Neural cell (in vitro differentiated cells): ENCODE measurements around the gene MCFD2. TPM values are rescaled to one million over a fixed set of nuclear protein-coding genes. Genes with fewer than 3 reads are reported as not detected.

ENCODE experiments used
- H2AFZ ChIP-seq: fragments of 200-600, 300-800 bp; sonication (generic), shearing (Covaris generic); 2 replicates; pipeline ENCODE4 v1.6.0; 2014; ENCODE audit warnings: low read depth, mild to moderate bottlenecking, antibody characterized with exemption, low read length, moderate library complexity
- H3F3A ChIP-seq: fragments of 200-600 bp; shearing (Covaris generic); 2 replicates; pipeline ENCODE4 v1.6.1; 2016; ENCODE audit warnings: mild to moderate bottlenecking, moderate library complexity, mixed read lengths, antibody characterized with exemption, low read length; ENCODE audit not compliant: insufficient read depth, poor library complexity, severe bottlenecking
- H3K27ac ChIP-seq: fragments of 200-600, 300-800 bp; sonication (generic), shearing (Covaris generic); 2 replicates; pipeline ENCODE4 v1.5.1; 2014; ENCODE audit warnings: mild to moderate bottlenecking, low read length, moderate library complexity
- H3K27me3 ChIP-seq: fragments of 300-800, 200-600 bp; sonication (generic), shearing (Covaris generic); 2 replicates; pipeline ENCODE4 v1.6.0; 2014; ENCODE audit warnings: mild to moderate bottlenecking, low read depth, low read length, moderate library complexity; ENCODE audit not compliant: insufficient read depth
- H3K36me3 ChIP-seq: fragments of 300-800, 200-600 bp; sonication (generic), shearing (Covaris generic); 2 replicates; pipeline ENCODE4 v1.5.1; 2014; ENCODE audit warnings: mild to moderate bottlenecking, antibody characterized with exemption, low read length, moderate library complexity; ENCODE audit not compliant: insufficient read depth
- H3K4me2 ChIP-seq: fragments of 300-800, 200-600 bp; sonication (generic), shearing (Covaris generic); 2 replicates; pipeline ENCODE4 v1.6.0; 2014; ENCODE audit warnings: mild to moderate bottlenecking, low read length
- H3K4me3 ChIP-seq: fragments of 300-800, 200-600 bp; sonication (generic), shearing (Covaris generic); 2 replicates; pipeline ENCODE4 v1.5.1; 2014; ENCODE audit warnings: mild to moderate bottlenecking, low read length, moderate library complexity
- H3K79me2 ChIP-seq: fragments of 200-600 bp; shearing (Covaris generic); replicated peaks from 2 replicates; pipeline ENCODE4 v1.6.0; 2014; ENCODE audit warnings: mild to moderate bottlenecking, low read length, moderate library complexity; ENCODE audit not compliant: insufficient read depth
- H3K9ac ChIP-seq: fragments of 300-800, 200-600 bp; sonication (generic), shearing (Covaris generic); 2 replicates; pipeline ENCODE4 v1.6.1; 2016; ENCODE audit warnings: mild to moderate bottlenecking, low read length, mixed read lengths
- H3K9me2 ChIP-seq: fragments of 200-600 bp; shearing (Covaris generic); 2 replicates; pipeline ENCODE4 v1.6.1; 2016; ENCODE audit warnings: mild to moderate bottlenecking, low read length, mixed read lengths; ENCODE audit not compliant: insufficient read depth
- H3K9me3 ChIP-seq: fragments of 200-600, 300-800 bp; sonication (generic), shearing (Covaris generic); 2 replicates; pipeline ENCODE4 v1.6.1; 2016; ENCODE audit warnings: mild to moderate bottlenecking, mixed run types, low read length, moderate library complexity, mixed read lengths
- H4K20me1 ChIP-seq: fragments of 200-600 bp; shearing (Covaris generic); 2 replicates; pipeline ENCODE4 v1.6.1; 2016; ENCODE audit warnings: mild to moderate bottlenecking, mixed run types; ENCODE audit not compliant: insufficient read depth
- EP300 ChIP-seq: fragments of 450-650 bp; conservative IDR thresholded peaks from 2 replicates; pipeline ENCODE4 v1.6.1; 2014; ENCODE audit warnings: antibody characterized with exemption, mild to moderate bottlenecking, moderate library complexity; ENCODE audit not compliant: poor library complexity, severe bottlenecking
- EZH2 ChIP-seq: fragments of 200-600, 300-800 bp; shearing (Covaris generic), sonication (generic); IDR thresholded peaks from 2 replicates; pipeline ENCODE4 v1.6.1; 2014; ENCODE audit warnings: antibody characterized with exemption, low read length, borderline replicate concordance, mild to moderate bottlenecking; ENCODE audit not compliant: insufficient read depth, poor library complexity, severe bottlenecking
- MXI1 ChIP-seq: fragments of 450-650 bp; conservative IDR thresholded peaks from 2 replicates; pipeline ENCODE4 v1.6.1; 2014; ENCODE audit warnings: antibody characterized with exemption, mild to moderate bottlenecking; ENCODE audit not compliant: poor library complexity, severe bottlenecking
- POLR2AphosphoS5 ChIP-seq: IDR thresholded peaks from 2 replicates; pipeline ENCODE4 v1.6.1; 2012
- RAD21 ChIP-seq: fragments of 450-650 bp; conservative IDR thresholded peaks from 2 replicates; pipeline ENCODE4 v1.6.1; 2014; ENCODE audit warnings: antibody characterized with exemption, mild to moderate bottlenecking, moderate library complexity
- SMC3 ChIP-seq: fragments of 450-650 bp; conservative IDR thresholded peaks from 2 replicates; pipeline ENCODE4 v1.6.1; 2014; ENCODE audit warnings: antibody characterized with exemption, mild to moderate bottlenecking, moderate library complexity; ENCODE audit not compliant: poor library complexity
- TAF1 ChIP-seq: IDR thresholded peaks from 2 replicates; pipeline ENCODE4 v1.6.1; 2012; ENCODE audit warnings: low read depth
- polyA plus RNA-seq: library from polyadenylated mRNA; depleted of rRNA; stranded (reverse); fragments of >200 nt; gene quantifications from 2 replicates; pipeline ENCODE4 v1.2.3, GENCODE V29; 2014
- TF ChIP-seq, protein P1 (sequence below): IDR thresholded peaks from 2 replicates; pipeline ENCODE4 v1.6.1; 2012; ENCODE audit warnings: borderline replicate concordance
- TF ChIP-seq, protein P2 (sequence below): fragments of 450-650 bp; IDR thresholded peaks from 2 replicates; pipeline ENCODE4 v1.5.1; 2014; ENCODE audit warnings: antibody characterized with exemption, mild to moderate bottlenecking, moderate library complexity; ENCODE audit not compliant: poor library complexity, severe bottlenecking

Gene MCFD2
- polyA plus RNA-seq, 1 donor from 2014 or later = 78.8 TPM

DNA sequence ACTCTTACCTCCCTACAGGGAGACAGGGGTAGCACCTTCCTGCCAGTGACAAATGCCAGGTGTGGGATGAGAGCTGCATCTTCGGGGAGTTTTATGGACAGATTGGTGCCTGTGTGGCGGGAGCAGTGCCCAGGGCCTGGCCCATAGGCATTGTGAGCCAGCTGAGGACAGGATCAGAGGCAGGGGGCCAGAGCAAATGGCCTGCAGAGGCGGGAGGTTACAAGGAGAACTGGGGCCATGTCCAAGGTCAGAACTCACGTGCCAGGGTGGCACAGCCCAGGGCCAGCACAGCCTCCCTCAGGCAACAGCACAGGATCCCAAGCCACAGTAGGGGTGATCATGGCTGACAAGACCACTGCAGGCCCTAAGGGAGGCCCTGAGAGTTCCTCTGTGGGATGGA is 40.2 kb upstream of the MCFD2 start:
- no peaks in the 10 kb centered on the region for H3K27me3 ChIP-seq
- TF ChIP-seq, protein P1, sequence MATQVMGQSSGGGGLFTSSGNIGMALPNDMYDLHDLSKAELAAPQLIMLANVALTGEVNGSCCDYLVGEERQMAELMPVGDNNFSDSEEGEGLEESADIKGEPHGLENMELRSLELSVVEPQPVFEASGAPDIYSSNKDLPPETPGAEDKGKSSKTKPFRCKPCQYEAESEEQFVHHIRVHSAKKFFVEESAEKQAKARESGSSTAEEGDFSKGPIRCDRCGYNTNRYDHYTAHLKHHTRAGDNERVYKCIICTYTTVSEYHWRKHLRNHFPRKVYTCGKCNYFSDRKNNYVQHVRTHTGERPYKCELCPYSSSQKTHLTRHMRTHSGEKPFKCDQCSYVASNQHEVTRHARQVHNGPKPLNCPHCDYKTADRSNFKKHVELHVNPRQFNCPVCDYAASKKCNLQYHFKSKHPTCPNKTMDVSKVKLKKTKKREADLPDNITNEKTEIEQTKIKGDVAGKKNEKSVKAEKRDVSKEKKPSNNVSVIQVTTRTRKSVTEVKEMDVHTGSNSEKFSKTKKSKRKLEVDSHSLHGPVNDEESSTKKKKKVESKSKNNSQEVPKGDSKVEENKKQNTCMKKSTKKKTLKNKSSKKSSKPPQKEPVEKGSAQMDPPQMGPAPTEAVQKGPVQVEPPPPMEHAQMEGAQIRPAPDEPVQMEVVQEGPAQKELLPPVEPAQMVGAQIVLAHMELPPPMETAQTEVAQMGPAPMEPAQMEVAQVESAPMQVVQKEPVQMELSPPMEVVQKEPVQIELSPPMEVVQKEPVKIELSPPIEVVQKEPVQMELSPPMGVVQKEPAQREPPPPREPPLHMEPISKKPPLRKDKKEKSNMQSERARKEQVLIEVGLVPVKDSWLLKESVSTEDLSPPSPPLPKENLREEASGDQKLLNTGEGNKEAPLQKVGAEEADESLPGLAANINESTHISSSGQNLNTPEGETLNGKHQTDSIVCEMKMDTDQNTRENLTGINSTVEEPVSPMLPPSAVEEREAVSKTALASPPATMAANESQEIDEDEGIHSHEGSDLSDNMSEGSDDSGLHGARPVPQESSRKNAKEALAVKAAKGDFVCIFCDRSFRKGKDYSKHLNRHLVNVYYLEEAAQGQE = no peak
- no peak for TF ChIP-seq EP300
- no peak for TF ChIP-seq SMC3
- TF ChIP-seq RAD21 = no peak
- TF ChIP-seq EZH2 = no peak
- TF ChIP-seq MXI1 = no peak
- no peak for TF ChIP-seq TAF1
- no peak for TF ChIP-seq POLR2AphosphoS5
- TF ChIP-seq, protein P2, sequence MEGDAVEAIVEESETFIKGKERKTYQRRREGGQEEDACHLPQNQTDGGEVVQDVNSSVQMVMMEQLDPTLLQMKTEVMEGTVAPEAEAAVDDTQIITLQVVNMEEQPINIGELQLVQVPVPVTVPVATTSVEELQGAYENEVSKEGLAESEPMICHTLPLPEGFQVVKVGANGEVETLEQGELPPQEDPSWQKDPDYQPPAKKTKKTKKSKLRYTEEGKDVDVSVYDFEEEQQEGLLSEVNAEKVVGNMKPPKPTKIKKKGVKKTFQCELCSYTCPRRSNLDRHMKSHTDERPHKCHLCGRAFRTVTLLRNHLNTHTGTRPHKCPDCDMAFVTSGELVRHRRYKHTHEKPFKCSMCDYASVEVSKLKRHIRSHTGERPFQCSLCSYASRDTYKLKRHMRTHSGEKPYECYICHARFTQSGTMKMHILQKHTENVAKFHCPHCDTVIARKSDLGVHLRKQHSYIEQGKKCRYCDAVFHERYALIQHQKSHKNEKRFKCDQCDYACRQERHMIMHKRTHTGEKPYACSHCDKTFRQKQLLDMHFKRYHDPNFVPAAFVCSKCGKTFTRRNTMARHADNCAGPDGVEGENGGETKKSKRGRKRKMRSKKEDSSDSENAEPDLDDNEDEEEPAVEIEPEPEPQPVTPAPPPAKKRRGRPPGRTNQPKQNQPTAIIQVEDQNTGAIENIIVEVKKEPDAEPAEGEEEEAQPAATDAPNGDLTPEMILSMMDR = no peak
- H3K4me3 ChIP-seq = no peak overlapping the region
- H3K9ac ChIP-seq = no peak overlapping the region
- H3K27ac ChIP-seq = no peak overlapping the region
- H3K36me3 ChIP-seq = peaks cover 6% of the 10 kb centered on the region
- H3K4me2 ChIP-seq = no peak overlapping the region
- no peaks in the 10 kb centered on the region for H3F3A ChIP-seq
- no peaks in the 10 kb centered on the region for H3K9me3 ChIP-seq
- no peaks in the 10 kb centered on the region for H3K9me2 ChIP-seq
- no peaks in the 10 kb centered on the region for H3K79me2 ChIP-seq
- H4K20me1 ChIP-seq = no peaks in the 10 kb centered on the region
- H2AFZ ChIP-seq = no peak overlapping the region

DNA sequence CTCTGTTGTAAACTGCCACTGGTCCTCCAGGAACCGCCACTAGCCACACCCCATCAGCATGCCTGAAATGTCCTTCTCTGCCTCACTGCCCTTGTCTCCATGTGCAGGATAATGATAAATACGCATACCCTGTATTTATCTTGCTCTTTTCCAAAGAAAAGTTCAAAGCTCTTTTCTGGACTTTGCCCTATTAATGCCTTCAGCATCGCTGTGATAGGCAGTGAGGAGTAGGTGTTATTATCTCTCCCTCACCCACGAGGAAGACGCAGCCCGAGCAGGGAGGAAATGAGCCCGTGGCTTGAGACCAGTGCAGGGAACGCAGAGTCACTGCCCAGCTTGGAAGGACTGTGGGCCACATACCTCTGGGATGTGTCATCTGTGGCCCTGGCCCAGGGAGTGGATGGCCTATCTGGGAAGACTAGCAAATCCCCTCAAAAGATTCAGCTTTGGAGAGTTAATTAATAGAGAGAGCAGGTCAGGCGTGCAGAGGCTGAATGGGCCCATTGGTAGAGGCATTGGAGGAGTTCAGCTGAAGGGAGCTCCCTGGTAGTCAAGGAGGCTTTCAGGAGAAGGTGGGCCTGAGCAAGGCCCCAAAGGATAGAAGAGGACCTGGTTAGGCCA is 39.5 kb upstream of the MCFD2 start:
- no peaks in the 10 kb centered on the region for H3K9me2 ChIP-seq
- no peaks in the 10 kb centered on the region for H3K79me2 ChIP-seq
- H2AFZ ChIP-seq = no peak overlapping the region
- H3K27me3 ChIP-seq = no peaks in the 10 kb centered on the region
- H3K4me3 ChIP-seq = no peak overlapping the region
- no peak overlapping the region for H3K9ac ChIP-seq
- no peaks in the 10 kb centered on the region for H3K9me3 ChIP-seq
- no peak overlapping the region for H3K27ac ChIP-seq
- H3F3A ChIP-seq = no peaks in the 10 kb centered on the region
- no peak overlapping the region for H3K4me2 ChIP-seq
- TF ChIP-seq, protein P1 = no peak
- TF ChIP-seq EZH2 (no peak), TAF1 (no peak), SMC3 (no peak), RAD21 (no peak), MXI1 (no peak), POLR2AphosphoS5 (no peak), EP300 (no peak)
- TF ChIP-seq, protein P2 = no peak
- H4K20me1 ChIP-seq = no peaks in the 10 kb centered on the region
- peaks cover 6% of the 10 kb centered on the region for H3K36me3 ChIP-seq
